Endothelial cell of umbilical vein (primary cell): ENCODE results near the gene PASK. TPM values are rescaled to one million over a fixed set of nuclear protein-coding genes. Genes with fewer than 3 reads are reported as not detected.

ENCODE experiments used
- BruUV-seq: library from RNA; stranded (reverse); fragments of 400-500 nt; replicated peaks from 2 replicates; lab custom pipeline; 2021; lab: Mats Ljungman, UMichigan
- CTCF ChIA-PET: fragments of 300-600, 350-600 bp; sonication (Branson Sonifier 250); formaldehyde crosslinking; loops from one replicate; lab custom pipeline; 2021; ENCODE audit warnings: antibody characterized with exemption, inconsistent platforms; lab: Charles Lee
- POLR2A ChIA-PET: fragments of 300-600, 350-600 bp; sonication (Branson Sonifier 250); formaldehyde crosslinking; loops from one replicate; lab custom pipeline; 2021; ENCODE audit warnings: antibody characterized with exemption, inconsistent platforms; lab: Charles Lee
- DNase-seq: peaks from one replicate; pipeline ENCODE4 v3.0.0-alpha.2; 2011; ENCODE audit warnings: low read depth, low spot score
- FAIRE-seq: peaks from 2 replicates; lab custom pipeline; 2011; peaks lifted over from hg19 to GRCh38; lab: Jason Lieb, UNC
- H2AFZ ChIP-seq: 2 replicates; pipeline ENCODE4 v1.6.0; 2012; ENCODE audit warnings: low read depth, low read length, control low read depth, inconsistent platforms
- H3K27ac ChIP-seq: 2 replicates; pipeline ENCODE4 v1.5.1; 2011; ENCODE audit warnings: low read depth, mild to moderate bottlenecking, control low read depth, low read length, moderate library complexity; ENCODE audit not compliant: insufficient read depth
- H3K27me3 ChIP-seq, 2 experiments: 2 replicates each; pipeline versions ENCODE4 v1.6.0 to v1.6.1; 2011; ENCODE audit warnings: low read length in 2 of 2, mixed read lengths in 1 of 2; ENCODE audit not compliant: control insufficient read depth in 2 of 2, insufficient read depth in 2 of 2
- H3K36me3 ChIP-seq, 2 experiments: 2 replicates in 1 of 2; 3 replicates in 1 of 2; pipeline ENCODE4 v1.5.1; 2011; ENCODE audit warnings: low read length in 2 of 2, mild to moderate bottlenecking in 1 of 2, moderate library complexity in 1 of 2; ENCODE audit not compliant: control insufficient read depth in 2 of 2, insufficient read depth in 2 of 2; ENCODE audit errors: extremely low read depth in 1 of 2
- H3K4me1 ChIP-seq: 3 replicates; pipeline ENCODE4 v1.5.1; 2011; ENCODE audit warnings: mild to moderate bottlenecking, low read length; ENCODE audit not compliant: control insufficient read depth, insufficient read depth; ENCODE audit errors: extremely low read depth
- H3K4me2 ChIP-seq: 2 replicates; pipeline ENCODE4 v1.6.1; 2011; ENCODE audit warnings: low read length, control low read depth, mixed read lengths; ENCODE audit not compliant: insufficient read depth
- H3K4me3 ChIP-seq, 3 experiments: fragments of 200-600 bp in 1 of 3; sonication (generic), shearing (Covaris generic) in 1 of 3; replicated peaks in 1 of 3; 2 replicates each; pipeline ENCODE4 v1.5.1; 2011 to 2016; ENCODE audit warnings: control low read depth in 3 of 3, low read length in 3 of 3, mild to moderate bottlenecking in 2 of 3, inconsistent platforms in 1 of 3, low read depth in 1 of 3, moderate library complexity in 1 of 3; ENCODE audit not compliant: insufficient read depth in 1 of 3
- H3K79me2 ChIP-seq: 2 replicates; pipeline ENCODE4 v1.6.0; 2012; ENCODE audit warnings: low read length, inconsistent platforms; ENCODE audit not compliant: control insufficient read depth, insufficient read depth
- H3K9ac ChIP-seq: replicated peaks from 2 replicates; pipeline ENCODE3; 2011; ENCODE audit warnings: low read length, control low read depth; ENCODE audit not compliant: insufficient read depth; ENCODE audit errors: extremely low read depth
- H3K9me1 ChIP-seq: replicated peaks from 3 replicates; pipeline ENCODE4 v1.6.0; 2011; ENCODE audit warnings: mild to moderate bottlenecking, low read length; ENCODE audit not compliant: control insufficient read depth, insufficient read depth; ENCODE audit errors: extremely low read depth
- H3K9me3 ChIP-seq: replicated peaks from 2 replicates; pipeline ENCODE4 v1.5.1; 2012; ENCODE audit warnings: low read length, inconsistent platforms; ENCODE audit not compliant: control insufficient read depth, insufficient read depth
- H4K20me1 ChIP-seq: replicated peaks from 2 replicates; pipeline ENCODE3; 2011; ENCODE audit warnings: mild to moderate bottlenecking, low read length; ENCODE audit not compliant: control insufficient read depth, insufficient read depth; ENCODE audit errors: extremely low read depth
- CTCF ChIP-seq, 2 donors: IDR thresholded peaks; 1 replicate in 1 of 2; 2 replicates in 1 of 2; pipeline ENCODE4 v1.5.1; 2011; ENCODE audit warnings: low read length in 2 of 2, mild to moderate bottlenecking in 2 of 2, moderate library complexity in 2 of 2, control low read depth in 1 of 2, inconsistent platforms in 1 of 2, low read depth in 1 of 2; ENCODE audit not compliant: insufficient read depth in 1 of 2; ENCODE audit errors: extremely low read depth in 1 of 2
- EZH2 ChIP-seq: IDR thresholded peaks from 2 replicates; pipeline ENCODE4 v1.6.1; 2012; ENCODE audit warnings: borderline replicate concordance, low read depth, mild to moderate bottlenecking, moderate library complexity, low read length, inconsistent platforms; ENCODE audit not compliant: severe bottlenecking
- FOS ChIP-seq: IDR thresholded peaks from 2 replicates; pipeline ENCODE4 v1.6.1; 2011; ENCODE audit warnings: mild to moderate bottlenecking, low read length, moderate library complexity, borderline replicate concordance; ENCODE audit not compliant: insufficient read depth
- GATA2 ChIP-seq: IDR thresholded peaks from 2 replicates; pipeline ENCODE4 v1.7.0; 2011; ENCODE audit warnings: low read depth, mild to moderate bottlenecking, moderate library complexity, mixed read lengths, low read length; ENCODE audit not compliant: insufficient read length, insufficient read depth
- JUN ChIP-seq: IDR thresholded peaks from 2 replicates; pipeline ENCODE4 v1.6.1; 2011; ENCODE audit warnings: borderline replicate concordance, low read depth; ENCODE audit not compliant: insufficient read length, insufficient read depth
- MAX ChIP-seq: IDR thresholded peaks from 2 replicates; pipeline ENCODE4 v1.6.1; 2011; ENCODE audit not compliant: insufficient read depth, insufficient read length
- MYC ChIP-seq: IDR thresholded peaks from one replicate; pipeline ENCODE4 v1.6.1; 2011; ENCODE audit warnings: mild to moderate bottlenecking, low read depth, low read length
- POLR2A ChIP-seq: IDR thresholded peaks from 2 replicates; pipeline ENCODE4 v1.6.1; 2012; ENCODE audit warnings: low read depth, mild to moderate bottlenecking, control low read depth, low read length
- POLR2AphosphoS5 ChIP-seq: IDR thresholded peaks from 2 replicates; pipeline ENCODE4 v1.6.1; 2012; ENCODE audit warnings: low read depth, mild to moderate bottlenecking, control low read depth, low read length, moderate library complexity; ENCODE audit not compliant: insufficient read depth
- dilution Hi-C: fragments of 300-500 bp; cut with MboI; formaldehyde crosslinking; loops from one replicate; pipeline ENCODE4 v1.15.0; 2019; ENCODE audit warnings: low sequenced_read_pairs; ENCODE audit not compliant: extremely low pct_ligation_motif_present
- intact Hi-C: fragments of 100-400 bp; cut with micrococcal nuclease; formaldehyde crosslinking; loops from one replicate; pipeline ENCODE4 v1.10.0; 2022
- polyA plus RNA-seq, 4 experiments: library from polyadenylated mRNA; depleted of rRNA in 3 of 4; stranded (reverse) in 3 of 4; unstranded in 1 of 4; fragments of >200 nt; gene quantifications; 2 replicates each; pipeline versions ENCODE4 v1.2.1 to v1.2.3, GENCODE V29; 2011 to 2012; ENCODE audit warnings: missing spikeins in 1 of 4
- total RNA-seq: library from RNA; stranded (reverse); gene quantifications from 2 replicates; pipeline ENCODE4 v1.2.3, GENCODE V29; 2021

PASK gene
- total and polyA plus RNA-seq, 2 donors (not counting 3 experiments of a cell fraction or from before 2014, with no cell fraction given) = 5.7 to 17.3 TPM

- dilution Hi-C loops = no loop called here
- ChIA-PET POLR2A (no interaction called here), CTCF (interaction anchor here (1.1 kb wide), 1 partner anchor 108 kb away, joined by 3 read pairs; no protein-coding TSS in a partner anchor)
- Histone ChIP-seq H3K4me3 (no peak overlapping the region), H3K9me1 (no peaks in the 10 kb centered on the region), H3K27ac (no peak overlapping the region), H3K9ac (no peak overlapping the region), H3K36me3 (peaks cover 11 to 20% of the 10 kb centered on the region in 2 experiments), H3K4me2 (no peak overlapping the region), H3K27me3 (no peaks in the 10 kb centered on the region), H2AFZ (no peak overlapping the region), H4K20me1 (no peaks in the 10 kb centered on the region), H3K4me1 (peaks cover 5% of the 10 kb centered on the region), H3K9me3 (no peaks in the 10 kb centered on the region), H3K79me2 (no peaks in the 10 kb centered on the region)
- TF ChIP-seq POLR2AphosphoS5 (no peak), MAX (no peak), POLR2A (no peak), FOS (no peak), MYC (no peak), JUN (no peak), CTCF (IDR thresholded peaks at IDR 0.05; ENCODE audit: extremely low read depth in 1 of 2, insufficient read depth in 1 of 2, low read depth in 1 of 2, low read length in 2 of 2) (no peak), GATA2 (no peak), EZH2 (no peak)
- no TSS peak for BruUV-seq
- intact Hi-C loops = no loop called here
- FAIRE-seq (no peak), DNase-seq (no peak)
Observed at GRCh38 chr2:241091201-241091600, 58.1 kb downstream of the PASK start.
